Esophagus muscularis mucosa (tissue), 4 donors: Measurements from ENCODE around the gene RPL13A. TPM values are rescaled to one million over a fixed set of nuclear protein-coding genes. Genes with fewer than 3 reads are reported as not detected.

Source experiments
- DNase-seq: peaks from one replicate; pipeline ENCODE4 v3.0.0-alpha.2; 2017; ENCODE audit errors: extremely low spot score
- H3K27ac ChIP-seq, 4 donors: fragments of 200-600 bp; sonication (generic); replicated peaks in 1 of 4; 1 replicate in 3 of 4; 2 replicates in 1 of 4; pipeline ENCODE4 v1.5.1; 2016 to 2019; ENCODE audit warnings: mild to moderate bottlenecking in 1 of 4
- H3K27me3 ChIP-seq, 4 donors: fragments of 200-600 bp; sonication (generic); one replicate each; pipeline versions ENCODE4 v1.5.1 to v1.6.0; 2016 to 2019
- H3K36me3 ChIP-seq, 4 donors: fragments of 200-600 bp; sonication (generic); one replicate each; pipeline ENCODE4 v1.5.1; 2016 to 2019
- H3K4me1 ChIP-seq, 4 donors: fragments of 200-600 bp; sonication (generic); one replicate each; pipeline ENCODE4 v1.5.1; 2016 to 2019
- H3K4me3 ChIP-seq, 4 donors: fragments of 200-600 bp; sonication (generic); 1 replicate in 2 of 4; 2 replicates in 2 of 4; pipeline ENCODE4 v1.5.1; 2016 to 2019; ENCODE audit warnings: mild to moderate bottlenecking in 4 of 4, moderate library complexity in 1 of 4
- H3K9me3 ChIP-seq, 4 donors: fragments of 200-600 bp; sonication (generic); 1 replicate in 3 of 4; 2 replicates in 1 of 4; pipeline ENCODE4 v1.5.1; 2016 to 2019
- EP300 ChIP-seq: sonication (generic); formaldehyde crosslinking; IDR thresholded peaks from one replicate; pipeline ENCODE4 v1.6.1; 2017; ENCODE audit warnings: antibody characterized with exemption
- POLR2A ChIP-seq: fragments of 450-650 bp; IDR thresholded peaks from one replicate; pipeline ENCODE4 v1.6.1; 2017; ENCODE audit warnings: antibody characterized with exemption, moderate library complexity, mild to moderate bottlenecking, low read depth
- POLR2AphosphoS5 ChIP-seq, 2 donors: sonication (generic); formaldehyde crosslinking; IDR thresholded peaks; one replicate each; pipeline ENCODE4 v1.6.1; 2017; ENCODE audit warnings: antibody characterized with exemption in 2 of 2
- WGBS: methylation state at CpG from one replicate; pipeline ENCODE4 v1.1.5; 2018; 5-methylcytosine and 5-hydroxymethylcytosine counted together
- intact Hi-C: fragments of 100-400 bp; cut with DNase I; formaldehyde crosslinking; loops from one replicate; pipeline ENCODE4 v1.15.1; 2023
- total RNA-seq, 4 donors: library from RNA; depleted of rRNA; stranded (reverse); fragments of >200 nt; gene quantifications; one replicate each; pipeline versions ENCODE4 v1.1.0 to v1.2.1, GENCODE V29; 2016
- TF ChIP-seq, protein P1 (sequence below), 3 experiments: fragments of 200-600 bp in 2 of 3; fragments of 450-650 bp in 1 of 3; sonication (generic) in 2 of 3; IDR thresholded peaks; one replicate each; pipeline ENCODE4 v1.5.1; 2017 to 2019; ENCODE audit warnings: antibody characterized with exemption in 3 of 3, mild to moderate bottlenecking in 2 of 3, moderate library complexity in 1 of 3

Gene RPL13A
- total RNA-seq, 4 donors from 2014 or later = 1,843 to 3,096 (median 2,688) TPM

- H3K4me3 ChIP-seq = no peak overlapping the region
- intact Hi-C loops = no loop called here
- WGBS = 97% methylated on average over 7 of the region's 7 CpGs
- H3K9me3 ChIP-seq = no peaks in the 10 kb centered on the region
- no peak overlapping the region for H3K27ac ChIP-seq
- peaks cover 0 to 10% (median 0%) of the 10 kb centered on the region in 4 donors for H3K36me3 ChIP-seq
- no peak for DNase-seq
- TF ChIP-seq POLR2A = no peak
- TF ChIP-seq, protein P1, sequence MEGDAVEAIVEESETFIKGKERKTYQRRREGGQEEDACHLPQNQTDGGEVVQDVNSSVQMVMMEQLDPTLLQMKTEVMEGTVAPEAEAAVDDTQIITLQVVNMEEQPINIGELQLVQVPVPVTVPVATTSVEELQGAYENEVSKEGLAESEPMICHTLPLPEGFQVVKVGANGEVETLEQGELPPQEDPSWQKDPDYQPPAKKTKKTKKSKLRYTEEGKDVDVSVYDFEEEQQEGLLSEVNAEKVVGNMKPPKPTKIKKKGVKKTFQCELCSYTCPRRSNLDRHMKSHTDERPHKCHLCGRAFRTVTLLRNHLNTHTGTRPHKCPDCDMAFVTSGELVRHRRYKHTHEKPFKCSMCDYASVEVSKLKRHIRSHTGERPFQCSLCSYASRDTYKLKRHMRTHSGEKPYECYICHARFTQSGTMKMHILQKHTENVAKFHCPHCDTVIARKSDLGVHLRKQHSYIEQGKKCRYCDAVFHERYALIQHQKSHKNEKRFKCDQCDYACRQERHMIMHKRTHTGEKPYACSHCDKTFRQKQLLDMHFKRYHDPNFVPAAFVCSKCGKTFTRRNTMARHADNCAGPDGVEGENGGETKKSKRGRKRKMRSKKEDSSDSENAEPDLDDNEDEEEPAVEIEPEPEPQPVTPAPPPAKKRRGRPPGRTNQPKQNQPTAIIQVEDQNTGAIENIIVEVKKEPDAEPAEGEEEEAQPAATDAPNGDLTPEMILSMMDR (IDR thresholded peaks at IDR 0.05) = no peak
- no peak for TF ChIP-seq EP300
- TF ChIP-seq POLR2AphosphoS5 (IDR thresholded peaks at IDR 0.05) = no peak
- H3K4me1 ChIP-seq = peaks cover 18 to 42% (median 37%) of the 10 kb centered on the region in 4 donors
- H3K27me3 ChIP-seq = no peaks in the 10 kb centered on the region
These were observed 43.3 kb downstream of the RPL13A start for GRCh38 chr19:49530708-49531107.

GRCh38 chr19:49533551-49534488 is 46.4 kb downstream of the RPL13A start:
- TF ChIP-seq EP300 = no peak
- no peak for TF ChIP-seq POLR2A
- TF ChIP-seq, protein P1 (IDR thresholded peaks at IDR 0.05) = peak in 2 of 3 experiments; percentile 20 to 41
- TF ChIP-seq POLR2AphosphoS5 (IDR thresholded peaks at IDR 0.05) = peak; percentile 7 to 16
- no peaks in the 10 kb centered on the region for H3K27me3 ChIP-seq
- H3K36me3 ChIP-seq = peaks cover 0 to 16% (median 11%) of the 10 kb centered on the region in 4 donors
- peaks cover 13 to 24% (median 19%) of the 10 kb centered on the region in 4 donors for H3K4me1 ChIP-seq
- DNase-seq = peak; percentile 95
- 8% methylated on average over 24 of the region's 87 CpGs for WGBS
- no peaks in the 10 kb centered on the region for H3K9me3 ChIP-seq
- H3K27ac ChIP-seq = peak overlapping the region in 1 of 4 donors; percentile 15
- intact Hi-C loops = no loop called here
- peak overlapping the region; percentile 58 to 81 (median 60) for H3K4me3 ChIP-seq

- Histone ChIP-seq H3K9me3 (no peaks in the 10 kb centered on the region), H3K4me1 (peaks cover 13 to 24% (median 19%) of the 10 kb centered on the region in 4 donors), H3K27me3 (no peaks in the 10 kb centered on the region), H3K27ac (peak overlapping the region in 1 of 4 donors; percentile 15), H3K4me3 (peak overlapping the region; percentile 58 to 81 (median 60)), H3K36me3 (peaks cover 0 to 24% (median 17%) of the 10 kb centered on the region in 4 donors)
- TF ChIP-seq POLR2AphosphoS5 (IDR thresholded peaks at IDR 0.05) (no peak), EP300 (no peak), POLR2A (no peak)
- TF ChIP-seq, protein P1 (IDR thresholded peaks at IDR 0.05) = no peak
- WGBS = 72% methylated on average over 8 of the region's 8 CpGs
- DNase-seq = no peak
- intact Hi-C loops = no loop called here
These were observed 47.4 kb downstream of the RPL13A start for GRCh38 chr19:49534632-49535385.

- Histone ChIP-seq H3K4me3 (no peak overlapping the region), H3K9me3 (no peaks in the 10 kb centered on the region), H3K27me3 (no peaks in the 10 kb centered on the region), H3K36me3 (peaks cover 0 to 30% (median 19%) of the 10 kb centered on the region in 4 donors), H3K27ac (no peak overlapping the region), H3K4me1 (peaks cover 13 to 24% (median 19%) of the 10 kb centered on the region in 4 donors)
- TF ChIP-seq POLR2A (no peak), POLR2AphosphoS5 (IDR thresholded peaks at IDR 0.05) (no peak), EP300 (no peak)
- TF ChIP-seq, protein P1 (IDR thresholded peaks at IDR 0.05) = no peak
- intact Hi-C loops = no loop called here
- DNase-seq = no peak
- WGBS = 91% methylated on average over 17 of the region's 22 CpGs
These were observed 49.6 kb downstream of the RPL13A start for GRCh38 chr19:49536921-49537462.
